Fibroblast of the aortic adventitia (primary cell): ENCODE data around the gene DEDD2. TPM values are rescaled to one million over a fixed set of nuclear protein-coding genes. Genes with fewer than 3 reads are reported as not detected.

ENCODE experiments used
- DNase-seq: peaks from one replicate; pipeline ENCODE4 v3.0.0-alpha.2; 2010; ENCODE audit warnings: low read depth
- H3K4me3 ChIP-seq: 2 replicates; pipeline ENCODE4 v1.5.1; 2011; ENCODE audit warnings: low read depth, mild to moderate bottlenecking, control low read depth, low read length, moderate library complexity
- total RNA-seq: library from RNA; depleted of rRNA; stranded (reverse); fragments of >200 nt; gene quantifications from 2 replicates; pipeline ENCODE4 v1.2.3, GENCODE V29; 2012; ENCODE audit warnings: low replicate concordance
- TF ChIP-seq, protein P1 (sequence below): IDR thresholded peaks from 2 replicates; pipeline ENCODE4 v1.5.1; 2011; ENCODE audit warnings: mild to moderate bottlenecking, low read length, control low read depth, inconsistent platforms; ENCODE audit not compliant: insufficient read depth

DEDD2 gene
- total RNA-seq, 1 donor, result 11.1 TPM

DNA sequence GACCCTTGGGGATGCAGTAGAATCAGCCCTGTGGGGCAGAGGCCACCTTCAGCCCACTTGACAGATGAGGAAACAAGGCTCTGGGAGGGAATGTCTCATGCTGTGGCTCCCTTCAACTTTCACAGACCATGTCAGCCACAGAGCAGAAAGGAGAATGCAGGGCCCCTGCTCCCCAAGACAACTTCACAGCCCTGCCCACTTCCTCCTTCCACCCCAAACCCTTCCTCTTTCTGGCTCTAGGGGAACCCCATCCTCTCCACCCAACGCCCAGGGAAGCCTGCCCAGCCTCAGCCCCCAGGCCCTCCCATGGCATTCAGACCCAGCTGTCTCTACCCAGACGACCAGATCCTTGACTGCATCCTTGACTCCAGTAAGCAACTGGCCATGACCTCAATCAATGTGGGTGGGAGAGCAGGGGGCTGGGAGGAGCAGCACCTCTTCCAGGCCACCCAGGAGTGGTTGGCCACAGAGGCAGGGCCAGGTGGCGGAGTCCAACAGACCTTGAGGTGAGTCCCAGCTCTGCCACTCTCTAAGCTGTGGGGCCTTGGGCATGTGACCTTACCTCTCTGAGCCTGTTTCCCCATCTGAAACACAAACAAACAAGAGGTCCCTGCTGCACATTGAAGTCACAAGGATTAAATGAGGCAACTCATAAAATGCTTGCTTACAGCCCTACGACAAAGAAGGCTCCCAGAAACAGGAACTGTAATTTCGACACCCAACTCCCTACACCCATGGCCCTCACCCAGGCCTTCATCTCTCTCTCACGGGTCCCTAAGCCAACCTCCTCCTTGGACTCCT, 15.8 kb downstream of the DEDD2 start:
- H3K4me3 ChIP-seq, result no peak overlapping the region
- DNase-seq, result no peak
- TF ChIP-seq, protein P1, sequence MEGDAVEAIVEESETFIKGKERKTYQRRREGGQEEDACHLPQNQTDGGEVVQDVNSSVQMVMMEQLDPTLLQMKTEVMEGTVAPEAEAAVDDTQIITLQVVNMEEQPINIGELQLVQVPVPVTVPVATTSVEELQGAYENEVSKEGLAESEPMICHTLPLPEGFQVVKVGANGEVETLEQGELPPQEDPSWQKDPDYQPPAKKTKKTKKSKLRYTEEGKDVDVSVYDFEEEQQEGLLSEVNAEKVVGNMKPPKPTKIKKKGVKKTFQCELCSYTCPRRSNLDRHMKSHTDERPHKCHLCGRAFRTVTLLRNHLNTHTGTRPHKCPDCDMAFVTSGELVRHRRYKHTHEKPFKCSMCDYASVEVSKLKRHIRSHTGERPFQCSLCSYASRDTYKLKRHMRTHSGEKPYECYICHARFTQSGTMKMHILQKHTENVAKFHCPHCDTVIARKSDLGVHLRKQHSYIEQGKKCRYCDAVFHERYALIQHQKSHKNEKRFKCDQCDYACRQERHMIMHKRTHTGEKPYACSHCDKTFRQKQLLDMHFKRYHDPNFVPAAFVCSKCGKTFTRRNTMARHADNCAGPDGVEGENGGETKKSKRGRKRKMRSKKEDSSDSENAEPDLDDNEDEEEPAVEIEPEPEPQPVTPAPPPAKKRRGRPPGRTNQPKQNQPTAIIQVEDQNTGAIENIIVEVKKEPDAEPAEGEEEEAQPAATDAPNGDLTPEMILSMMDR, result no peak

DNA sequence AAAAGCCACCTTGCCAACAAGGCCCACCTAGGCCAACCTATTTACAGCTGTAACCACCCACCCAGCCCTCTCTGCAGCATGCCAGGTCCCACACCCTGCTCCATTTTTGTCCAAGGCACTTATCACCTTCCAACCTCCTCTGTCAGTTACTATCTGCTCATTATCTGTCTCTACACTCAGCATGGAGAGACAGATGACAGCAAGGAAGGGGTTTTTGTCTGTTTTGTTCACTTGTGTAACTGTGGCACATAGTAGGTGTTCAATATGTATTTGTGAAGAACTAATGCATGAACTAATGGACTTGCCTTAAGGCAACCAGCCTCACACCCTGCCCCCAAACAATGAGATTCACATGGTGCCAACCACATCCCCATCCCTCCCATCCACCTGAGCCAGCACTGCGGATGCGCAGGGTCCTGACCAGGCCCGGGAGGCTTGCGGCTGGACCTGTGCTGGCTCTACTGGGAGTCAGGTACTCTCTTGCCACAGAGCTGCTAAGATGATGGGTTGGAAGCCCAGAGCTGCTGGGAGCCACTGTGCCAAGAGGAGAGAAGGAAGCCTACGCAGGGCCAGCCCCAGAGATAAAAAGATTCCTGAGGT, 17.3 kb downstream of the DEDD2 start:
- H3K4me3 ChIP-seq, result no peak overlapping the region
- TF ChIP-seq, protein P1, result no peak
- no peak for DNase-seq

DNA sequence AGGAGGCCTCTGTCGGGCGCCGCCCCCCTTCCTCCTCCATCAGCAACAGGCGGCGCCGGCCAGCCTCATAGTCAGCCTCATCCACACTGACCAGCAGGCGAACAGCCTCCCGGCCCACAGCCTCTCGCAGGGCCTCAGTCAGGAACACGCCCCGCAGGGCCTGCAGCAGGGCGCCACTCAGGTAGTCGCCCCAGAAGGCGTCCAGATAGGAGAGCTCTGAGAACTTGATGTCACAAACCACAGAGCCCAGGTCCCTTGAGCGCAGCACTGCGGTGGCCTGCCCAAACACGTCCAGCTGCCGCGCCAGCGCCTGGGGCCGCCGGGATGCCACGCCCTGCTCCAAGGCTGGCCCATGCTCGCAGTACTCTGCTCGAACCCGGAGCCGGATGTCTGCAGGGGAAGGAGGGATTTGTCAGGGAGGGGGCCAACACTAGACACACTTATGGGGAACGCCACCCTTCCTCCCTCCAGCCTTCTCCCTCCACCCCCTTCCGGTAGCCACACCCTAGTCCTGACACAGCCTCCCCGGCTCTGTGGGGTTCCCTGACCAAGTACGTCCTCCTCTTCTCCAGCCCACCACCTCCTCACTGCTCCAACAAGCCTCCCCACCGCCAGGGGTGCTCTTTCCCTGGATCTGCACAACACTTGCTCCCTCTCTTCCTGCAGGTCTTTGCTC, 17.9 kb downstream of the DEDD2 start:
- TF ChIP-seq, protein P1, result no peak
- no peak overlapping the region for H3K4me3 ChIP-seq
- no peak for DNase-seq

DNA sequence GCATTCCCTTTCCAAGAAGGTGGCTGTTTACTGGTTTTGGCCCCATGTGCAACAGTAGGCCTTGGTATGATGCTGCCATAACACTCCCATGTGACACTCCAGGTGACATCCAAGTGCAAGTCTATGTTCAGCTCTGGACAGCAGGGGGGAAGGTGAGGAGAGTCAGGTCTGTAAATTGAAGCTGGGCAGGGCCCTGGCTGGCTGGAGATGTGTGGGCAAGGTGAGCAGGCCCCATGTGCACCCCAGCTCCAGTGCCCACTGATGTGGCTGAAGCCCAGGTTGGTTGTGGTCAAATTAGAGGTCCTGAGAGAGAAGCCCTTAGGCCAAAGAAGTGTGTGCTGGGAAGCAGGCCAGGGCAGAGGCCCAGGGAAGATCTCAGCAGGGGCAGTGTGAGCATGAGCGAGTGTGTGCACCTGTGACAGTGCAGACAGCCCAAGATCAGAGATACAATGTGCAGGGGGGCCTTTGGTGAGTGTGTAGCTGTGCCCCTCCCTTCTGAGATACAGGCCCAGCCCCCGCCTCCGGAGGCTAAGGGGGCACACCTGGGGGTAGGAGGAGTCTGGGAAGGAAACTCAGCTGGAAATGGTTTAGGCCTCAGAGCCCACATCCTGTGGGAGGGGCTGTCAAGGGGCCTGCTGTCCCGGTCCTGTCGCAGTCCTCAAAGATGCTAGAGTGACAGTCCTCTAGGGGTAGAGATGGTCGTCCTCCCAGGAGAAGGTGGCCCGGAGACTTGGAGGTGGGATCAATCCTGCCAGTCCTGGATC, 18.6 kb downstream of the DEDD2 start:
- no peak overlapping the region for H3K4me3 ChIP-seq
- no peak for DNase-seq
- TF ChIP-seq, protein P1, result no peak

DNA sequence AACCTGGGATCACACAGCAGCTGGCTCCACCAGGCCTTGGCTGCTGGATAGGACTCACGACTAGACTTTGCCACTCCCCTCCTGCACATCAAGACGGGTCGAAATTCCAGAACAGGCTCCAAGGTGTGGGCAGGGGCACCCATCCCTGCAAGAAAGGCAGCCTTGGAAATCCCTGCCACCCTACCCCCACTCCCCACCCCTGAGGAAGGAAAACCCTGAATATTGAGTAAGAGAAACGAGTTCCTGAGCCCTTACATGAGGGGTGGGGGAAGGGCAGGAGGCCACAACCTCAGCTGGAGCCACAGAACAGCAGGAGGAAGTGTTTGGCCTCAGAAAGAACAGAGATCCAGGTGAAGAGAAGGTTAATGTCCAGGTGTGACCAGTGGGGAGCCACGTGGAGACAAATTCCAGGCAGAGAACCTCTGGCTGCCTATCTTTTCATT, 20.1 kb downstream of the DEDD2 start:
- DNase-seq, result no peak

More for the DNA sequence above, 20.1 kb downstream of the DEDD2 start:
- H3K4me3 ChIP-seq, result no peak overlapping the region
- TF ChIP-seq, protein P1, result no peak
